GM10847 (cell line): ENCODE measurements around the gene TMC1.
"Not testable (repeated sequence)": the region's sequence is repeated elsewhere in the genome, so short reads cannot be mapped to it uniquely, and the experiment has no call there.

Experiments
- POLR2A ChIP-seq: IDR thresholded peaks from 2 replicates; pipeline ENCODE4 v1.6.1; 2011; ENCODE audit not compliant: insufficient read length; ENCODE audit errors: extremely low read depth

TMC1 gene

DNA sequence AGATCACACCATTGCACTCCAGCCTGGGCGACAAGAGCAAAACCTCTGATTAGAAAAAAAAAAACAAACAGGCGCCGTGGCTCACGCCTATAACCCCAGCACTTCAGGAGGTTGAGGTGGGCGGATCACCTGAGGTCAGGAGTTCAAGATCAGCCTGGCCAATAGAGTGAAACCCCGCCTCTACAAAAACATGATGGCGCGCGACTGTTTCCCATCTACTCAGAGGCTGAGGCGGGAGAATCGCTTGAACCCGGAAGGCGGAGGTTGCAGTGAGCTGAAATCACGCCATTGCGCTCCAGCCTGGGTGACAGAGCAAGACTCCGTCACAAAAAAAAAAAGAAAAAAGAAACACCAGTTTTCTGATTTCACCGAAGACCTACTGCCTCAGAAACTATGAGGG is at the start of gene TMC1:
TSS of gene TMC1 (plus strand) at position 193 of the 400 bp plus-strand sequence. CDS start 127,041 bp downstream, outside the sequence.
- not testable (repeated sequence) for TF ChIP-seq POLR2A

DNA sequence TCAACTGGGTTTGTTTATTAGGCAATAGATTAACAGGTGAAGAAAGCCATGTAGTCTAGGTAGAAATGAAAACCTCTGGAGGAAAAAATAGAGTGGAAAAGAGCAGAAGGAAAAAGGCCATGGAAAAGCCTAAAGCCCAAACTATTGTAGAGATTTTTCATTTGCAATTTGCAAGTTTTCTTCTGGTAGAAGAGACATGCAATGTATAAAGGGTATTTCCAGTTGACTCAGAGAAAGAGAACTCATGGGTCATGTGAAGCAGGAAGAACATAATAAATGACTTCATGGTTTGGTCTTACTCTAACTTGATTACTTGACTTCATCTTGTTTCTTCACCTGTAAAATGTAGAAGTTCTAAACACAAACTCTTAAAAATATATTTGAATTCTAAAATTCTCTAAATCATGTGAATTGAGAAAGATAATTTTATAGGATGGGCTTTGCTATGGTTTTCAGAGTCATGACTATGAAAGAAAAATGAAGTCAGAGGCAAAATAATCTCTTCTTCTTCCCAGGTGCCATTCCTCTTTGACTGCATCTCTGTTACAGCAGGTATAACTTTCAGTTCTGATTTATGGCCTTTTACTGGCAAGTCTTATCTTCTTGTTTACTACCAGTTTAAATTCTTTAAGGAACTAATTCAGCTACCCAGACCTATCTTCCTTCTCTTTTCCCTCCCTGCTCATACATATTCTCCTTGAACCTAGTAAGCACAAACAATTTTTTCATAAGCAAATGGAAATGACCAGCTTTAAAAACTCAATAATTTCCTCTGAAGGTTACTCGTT is 47.7 kb upstream of the TMC1 start:
- no peak for TF ChIP-seq POLR2A

DNA sequence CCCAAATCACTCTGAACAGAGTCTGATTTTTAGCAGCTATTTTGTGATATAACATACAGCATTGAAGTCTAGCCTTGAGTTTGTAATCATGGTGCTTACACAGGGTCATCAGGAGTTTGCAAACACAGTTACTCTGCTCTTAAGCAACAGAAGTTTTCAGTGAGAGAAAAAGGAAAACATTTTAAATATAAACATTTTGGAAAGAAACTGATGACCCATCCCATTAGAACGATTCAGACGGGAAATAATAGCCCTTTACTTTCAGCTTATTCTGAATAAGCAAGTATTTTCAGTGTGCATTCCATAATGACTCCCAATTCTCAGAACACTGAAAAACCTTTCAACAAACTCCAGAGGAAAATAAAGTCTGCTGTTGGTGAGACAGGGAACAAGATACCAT is 46.7 kb upstream of the TMC1 start:
- no peak for TF ChIP-seq POLR2A

DNA sequence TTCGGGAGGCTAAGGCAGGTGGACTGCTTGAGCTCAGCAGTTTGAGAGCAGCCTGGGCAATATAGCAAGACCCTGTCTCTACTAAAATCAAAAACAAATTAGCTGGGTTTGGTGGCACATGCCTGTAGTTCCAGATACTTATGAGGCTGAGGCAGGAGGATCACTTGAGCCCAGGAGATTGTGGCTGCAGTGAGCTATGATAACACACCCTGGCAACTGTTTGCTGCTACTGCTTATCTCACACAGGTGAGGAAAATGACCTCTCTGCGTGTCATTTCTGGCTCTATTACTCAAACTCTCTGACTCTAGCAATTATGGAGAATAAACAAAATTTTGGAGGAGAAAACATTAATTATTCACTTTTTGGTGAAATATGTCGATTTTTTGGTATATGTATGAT is 45.3 kb upstream of the TMC1 start:
- TF ChIP-seq POLR2A, result no peak

DNA sequence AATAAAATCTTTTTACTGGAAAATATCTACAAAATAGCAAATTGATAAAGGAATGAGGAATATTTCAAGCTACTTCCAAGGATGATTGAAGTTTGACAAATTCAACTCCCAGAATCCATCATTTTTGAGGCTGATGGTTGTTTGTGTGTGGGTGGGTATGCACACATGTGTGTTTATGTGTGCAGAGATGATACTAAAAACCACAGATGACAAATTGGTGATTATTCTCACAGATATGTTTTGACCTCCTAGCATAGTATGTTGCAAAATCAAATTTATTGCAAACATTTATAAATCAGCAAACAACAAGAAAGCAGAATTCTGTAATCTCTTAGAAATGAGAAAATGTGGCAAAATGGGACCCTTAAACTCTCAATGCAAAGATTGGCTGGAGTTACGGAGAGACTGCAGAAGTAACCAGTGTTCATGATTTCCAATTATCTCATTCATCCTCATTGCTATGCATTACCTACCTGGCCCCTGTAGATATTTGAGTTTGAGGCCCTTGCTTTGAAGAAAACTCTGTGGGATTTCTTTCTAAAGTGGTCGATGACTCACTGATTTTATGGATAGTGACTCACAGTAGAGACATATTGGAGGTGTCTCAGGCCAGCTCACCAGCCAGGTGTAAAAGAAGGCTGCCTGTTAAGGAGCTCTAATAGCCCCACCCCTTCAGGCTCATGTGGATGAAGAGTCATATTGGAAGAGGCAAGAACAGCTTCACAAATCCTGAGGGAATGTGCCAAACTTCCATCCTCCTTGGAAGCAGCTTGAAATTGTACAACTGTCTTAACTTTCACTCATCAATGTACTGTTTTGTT is 44.6 kb upstream of the TMC1 start:
- TF ChIP-seq POLR2A, result no peak

DNA sequence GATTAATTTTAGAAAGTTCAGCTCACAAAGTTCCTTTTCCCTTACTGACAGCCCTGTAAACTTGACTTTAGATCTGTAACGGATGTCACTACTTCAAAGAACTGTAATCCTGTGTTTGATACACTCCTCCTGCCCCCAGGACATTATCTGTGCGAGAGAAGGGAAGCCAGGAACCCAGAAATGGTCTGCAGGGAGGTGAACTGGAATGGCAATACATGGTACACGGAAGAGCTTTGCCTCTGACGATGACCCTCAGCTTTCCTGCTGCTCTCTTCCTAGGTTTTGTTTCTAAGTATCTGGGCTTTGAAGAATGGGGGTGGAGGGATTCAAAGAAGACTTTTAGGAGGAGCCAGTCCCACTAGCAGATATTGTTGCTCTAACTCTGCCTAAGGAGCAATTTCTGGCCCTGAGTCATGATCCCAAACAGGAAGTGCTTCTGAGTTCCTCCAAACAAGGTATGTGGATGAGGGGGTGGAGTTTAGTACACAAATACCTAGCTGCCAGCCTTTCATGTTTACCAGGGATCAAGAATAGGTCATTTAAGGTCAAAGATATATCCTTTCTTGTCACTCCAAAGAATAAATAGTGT is 43.4 kb upstream of the TMC1 start:
- no peak for TF ChIP-seq POLR2A

DNA sequence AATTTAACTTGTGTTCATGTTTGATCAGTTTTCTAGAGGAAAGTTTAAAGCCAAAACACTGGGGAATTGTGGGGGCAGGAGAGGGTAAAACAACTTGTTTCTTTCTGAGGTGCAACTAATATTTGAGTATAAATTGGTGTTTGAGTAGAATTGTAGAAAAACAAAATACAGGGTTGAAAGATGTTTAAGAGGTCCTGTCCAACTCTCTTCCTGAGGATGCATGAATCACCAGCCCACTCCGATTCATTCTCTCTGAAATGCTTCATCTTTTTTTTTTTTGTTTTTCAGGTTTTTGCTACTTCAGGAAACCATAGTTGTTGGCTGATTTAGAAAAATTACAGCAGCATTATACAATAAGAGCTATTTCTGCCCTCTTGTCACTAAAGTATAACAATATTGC is 42.4 kb upstream of the TMC1 start:
- TF ChIP-seq POLR2A, result no peak

DNA sequence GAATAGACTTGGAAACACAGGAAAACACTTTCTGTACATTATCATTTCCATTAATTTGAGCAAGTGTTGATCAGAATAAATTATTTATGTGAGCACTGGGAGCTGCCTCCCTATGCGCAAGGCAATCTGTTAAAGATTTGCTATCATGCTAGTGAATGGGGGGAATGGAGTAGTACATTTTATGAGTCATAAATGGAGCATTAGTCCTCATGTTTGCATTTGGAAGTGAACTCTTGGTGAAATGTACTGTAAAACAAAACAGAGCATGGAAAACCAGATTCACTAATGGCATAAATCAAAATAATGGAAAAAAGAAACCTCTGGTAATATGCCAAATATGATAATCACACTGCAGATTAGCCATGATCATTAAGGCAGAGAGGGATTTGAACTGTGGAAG is 40.5 kb upstream of the TMC1 start:
- no peak for TF ChIP-seq POLR2A

DNA sequence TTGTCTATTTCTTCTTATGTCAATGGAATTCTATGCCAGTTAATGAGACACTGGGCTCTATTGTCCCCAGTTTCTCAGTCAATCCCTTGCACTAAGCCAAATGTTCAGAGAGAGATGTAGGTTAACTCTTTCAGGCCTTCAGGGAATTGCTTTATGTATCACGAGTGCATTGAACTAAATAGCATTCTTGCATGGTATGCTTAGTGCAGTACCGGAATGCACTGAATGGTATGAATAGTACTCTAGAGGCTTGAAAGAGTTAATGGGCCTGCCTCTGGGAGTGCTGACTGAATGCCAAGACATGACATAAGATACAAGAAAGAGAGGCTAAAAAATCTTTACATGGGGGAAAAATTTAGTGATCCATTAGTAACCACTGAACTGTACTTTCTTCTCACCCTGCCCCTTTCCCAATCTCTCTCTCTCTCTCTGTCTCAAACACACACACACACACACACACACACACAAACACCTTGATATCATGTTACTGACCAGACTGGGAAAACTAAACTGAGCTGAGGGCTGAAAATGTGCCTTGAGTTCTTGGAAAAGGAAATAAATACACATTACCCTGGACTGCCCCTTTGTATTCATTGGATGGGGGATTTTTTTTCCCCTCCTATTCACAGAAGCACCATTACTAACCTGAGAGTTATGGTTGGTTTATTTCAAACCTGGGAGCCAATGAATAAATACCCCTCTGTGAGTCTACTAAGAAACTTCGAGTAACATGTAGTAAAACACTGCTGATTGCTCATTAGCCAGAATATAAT is 35.4 kb upstream of the TMC1 start:
- no peak for TF ChIP-seq POLR2A

DNA sequence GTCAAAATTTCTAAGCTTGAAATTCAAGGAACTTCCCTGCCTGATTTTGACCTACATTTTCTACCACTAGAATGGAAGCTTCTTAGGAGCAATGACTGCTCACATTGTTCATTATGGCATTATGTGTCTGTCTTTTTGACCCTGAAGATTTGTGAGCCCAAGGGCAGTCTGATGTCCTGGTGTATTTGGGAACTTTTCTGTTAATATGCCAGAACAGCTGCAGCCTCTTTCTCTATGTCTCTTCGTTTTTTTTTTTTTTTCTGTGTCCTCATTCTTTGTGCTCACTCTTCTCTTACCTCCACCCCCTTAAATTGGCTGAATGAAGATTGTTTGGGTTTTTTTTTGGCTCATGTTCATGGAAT is 34.8 kb upstream of the TMC1 start:
- TF ChIP-seq POLR2A, result no peak

DNA sequence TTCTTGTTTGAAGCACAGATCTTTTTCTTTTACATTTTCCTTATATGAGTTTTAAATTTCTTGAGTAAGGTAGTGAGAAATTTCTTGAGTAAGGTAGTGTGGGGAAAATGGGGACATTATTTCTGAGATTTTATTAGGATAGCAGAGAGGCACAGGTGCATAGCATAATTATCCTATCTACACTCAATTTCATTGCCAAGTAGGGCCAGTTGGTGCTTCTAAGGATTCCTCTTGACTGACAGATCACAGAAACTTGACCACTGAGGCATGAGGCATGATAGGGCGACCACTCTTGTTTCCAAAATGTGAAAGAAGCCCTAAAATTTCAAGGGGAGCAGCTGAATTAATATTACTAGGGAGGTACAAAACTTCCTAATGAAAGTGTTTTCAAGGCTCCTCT is 31.4 kb upstream of the TMC1 start:
- no peak for TF ChIP-seq POLR2A

DNA sequence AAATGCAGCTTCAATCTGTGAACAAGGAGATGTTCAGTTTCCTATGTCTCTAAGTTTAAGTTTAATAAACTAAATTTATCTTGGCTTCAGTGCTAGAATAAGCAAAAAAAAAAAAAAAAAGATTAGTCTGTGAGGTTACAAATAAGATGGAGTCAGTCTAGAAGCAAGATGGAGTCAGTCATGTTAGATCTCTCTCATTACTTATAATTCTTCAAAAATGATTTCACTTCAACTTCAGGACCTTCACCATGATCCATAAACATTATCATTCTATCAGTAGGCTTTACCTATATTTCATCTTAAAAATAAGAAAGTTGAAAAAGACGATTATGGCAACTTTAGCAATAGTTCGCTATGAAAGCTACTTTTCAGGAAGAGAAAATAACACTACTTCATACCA is 30.2 kb upstream of the TMC1 start:
- TF ChIP-seq POLR2A, result no peak

DNA sequence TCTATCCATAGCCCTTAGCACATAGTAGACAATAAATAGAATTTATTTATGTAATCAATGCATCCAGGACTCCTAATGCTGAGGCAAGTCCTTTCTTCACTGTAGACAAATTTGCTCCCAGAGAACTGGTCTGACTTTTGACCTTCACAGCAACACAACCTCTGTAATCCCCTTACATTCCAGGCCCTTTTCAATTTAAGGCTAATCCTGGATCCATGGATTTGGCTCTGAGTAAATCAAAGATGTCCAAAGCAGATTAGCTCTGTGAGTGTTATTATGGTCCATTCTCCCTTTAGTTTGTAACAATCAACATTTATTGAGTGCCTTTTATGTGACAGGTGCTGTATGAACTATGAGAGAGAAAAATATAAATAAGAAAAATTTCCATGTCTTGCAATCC is 27.4 kb upstream of the TMC1 start:
- no peak for TF ChIP-seq POLR2A

DNA sequence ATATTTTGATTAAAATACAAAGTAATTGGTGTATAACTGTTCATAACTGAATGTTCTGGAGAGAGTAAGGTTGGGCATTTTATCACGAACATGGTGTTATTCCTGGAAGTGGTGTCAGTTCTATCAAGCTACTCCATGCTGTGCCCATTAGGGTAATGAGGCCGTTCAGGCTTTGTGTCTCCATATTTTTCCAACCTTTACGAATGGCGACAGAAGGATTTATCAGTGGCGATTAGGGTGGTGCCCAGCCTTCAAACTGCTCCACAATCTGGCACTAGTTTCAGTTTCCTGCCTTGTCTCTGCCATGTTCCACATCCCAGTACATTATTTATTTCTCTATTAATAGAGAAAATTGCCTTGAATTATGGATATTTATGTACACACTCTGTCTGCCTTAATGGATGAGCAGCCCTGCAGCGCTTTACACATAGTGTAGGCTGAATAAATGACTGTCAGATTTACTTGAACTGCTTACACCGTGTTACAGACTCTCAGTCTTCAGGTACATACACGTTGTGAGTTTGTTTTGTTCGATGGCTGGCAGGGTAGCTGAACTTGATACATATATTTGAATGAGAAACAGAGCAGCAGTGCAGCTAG is 23.9 kb upstream of the TMC1 start:
- no peak for TF ChIP-seq POLR2A

DNA sequence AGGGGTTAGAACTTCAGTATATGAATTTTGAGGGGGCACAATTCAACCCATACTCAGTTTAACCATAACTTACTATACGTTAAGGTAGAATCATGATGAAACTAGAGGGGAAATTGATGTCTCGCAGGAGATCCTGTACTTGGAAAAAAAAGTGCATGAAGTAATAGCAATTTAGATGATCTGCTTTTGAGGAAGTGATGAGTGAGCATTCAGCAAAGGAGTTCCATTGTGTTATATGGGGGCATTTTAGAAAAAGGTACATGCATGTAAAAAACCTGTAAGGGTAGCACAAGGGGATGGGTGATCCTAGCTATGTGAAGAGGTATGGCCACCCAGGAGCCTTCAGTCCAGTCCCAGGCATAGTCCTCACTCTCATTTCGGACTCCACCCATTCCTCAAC is 14.8 kb upstream of the TMC1 start:
- TF ChIP-seq POLR2A, result no peak
